ENCODE results near the gene REXO2. TPM values are rescaled to one million over a fixed set of nuclear protein-coding genes. Genes with fewer than 3 reads are reported as not detected.

Gene REXO2
- total and polyA plus RNA-seq, 2 of the 8 experiments (the other 6 are each of a cell fraction or from before 2014, with no cell fraction given), result 111 to 114 TPM

- peak; percentile 74 for TF ChIP-seq CHD7 (IDR thresholded peaks at IDR 0.05; ENCODE audit: insufficient replicate concordance, low read length)
- TF ChIP-seq RBBP5 (IDR thresholded peaks at IDR 0.05; ENCODE audit: borderline replicate concordance, low read depth, low read length), result peak; percentile 89; the same call in 1 of the 2 replicates
Observed at GRCh38 chr11:114478001-114478410, 38.7 kb downstream of the REXO2 start (continued).

All from H1 (cell line).